Breast epithelium (tissue), 4 donors: ENCODE measurements around the gene MRFAP1. TPM values are rescaled to one million over a fixed set of nuclear protein-coding genes. Genes with fewer than 3 reads are reported as not detected.

Source experiments
- DNase-seq, 2 donors: peaks; one replicate each; pipeline ENCODE4 v3.0.0-alpha.2; 2019; ENCODE audit warnings: low spot score in 2 of 2
- H3K27ac ChIP-seq, 2 donors: fragments of 200-600 bp; sonication (generic) in 1 of 2; one replicate each; pipeline ENCODE4 v1.5.1; 2016 to 2019; ENCODE audit warnings: mild to moderate bottlenecking in 1 of 2
- H3K27me3 ChIP-seq, 2 donors: fragments of 200-600 bp; sonication (generic) in 1 of 2; one replicate each; pipeline versions ENCODE4 v1.5.1 to v1.6.0; 2017 to 2019; ENCODE audit warnings: control low read depth in 1 of 2, mild to moderate bottlenecking in 1 of 2
- H3K36me3 ChIP-seq: fragments of 200-600 bp; one replicate; pipeline ENCODE4 v1.5.1; 2019
- H3K4me1 ChIP-seq, 2 donors: fragments of 200-600 bp; sonication (generic); one replicate each; pipeline ENCODE4 v1.5.1; 2016 to 2019; ENCODE audit warnings: control low read depth in 1 of 2
- H3K4me3 ChIP-seq, 3 donors: fragments of 200-600 bp; sonication (generic); 1 replicate in 2 of 3; 2 replicates in 1 of 3; pipeline ENCODE4 v1.5.1; 2016 to 2019; ENCODE audit warnings: mild to moderate bottlenecking in 3 of 3, moderate library complexity in 2 of 3
- H3K9me3 ChIP-seq, 2 donors: fragments of 200-600 bp; sonication (generic) in 1 of 2; one replicate each; pipeline ENCODE4 v1.5.1; 2016 to 2019; ENCODE audit warnings: control low read depth in 1 of 2
- POLR2A ChIP-seq: fragments of 450-650 bp; IDR thresholded peaks from one replicate; pipeline ENCODE4 v1.6.1; 2016; ENCODE audit warnings: antibody characterized with exemption, mild to moderate bottlenecking, moderate library complexity
- POLR2AphosphoS5 ChIP-seq, 3 donors: sonication (generic); formaldehyde crosslinking; IDR thresholded peaks; one replicate each; pipeline ENCODE4 v1.6.1; 2017; ENCODE audit warnings: antibody characterized with exemption in 3 of 3
- intact Hi-C: fragments of 100-400 bp; cut with DNase I; formaldehyde crosslinking; loops from one replicate; pipeline ENCODE4 v1.15.1; 2023; ENCODE audit warnings: low total_unique reads
- total RNA-seq, 3 donors: library from RNA; depleted of rRNA; stranded (reverse); fragments of >200 nt; gene quantifications; one replicate each; pipeline ENCODE4 v1.1.0, GENCODE V29; 2016
- TF ChIP-seq, protein P1 (sequence below), 3 donors: fragments of 450-650 bp; IDR thresholded peaks; one replicate each; pipeline ENCODE4 v1.5.1; 2016 to 2017; ENCODE audit warnings: antibody characterized with exemption in 3 of 3, mild to moderate bottlenecking in 3 of 3, moderate library complexity in 3 of 3

Gene MRFAP1
- total RNA-seq: 100 to 1,000 TPM; 119 to 172 (median 142) TPM

- DNase-seq: peak; percentile 92
- H3K4me1 ChIP-seq: peaks cover 3 to 9% of the 10 kb centered on the region in 2 donors
- TF ChIP-seq, protein P1, sequence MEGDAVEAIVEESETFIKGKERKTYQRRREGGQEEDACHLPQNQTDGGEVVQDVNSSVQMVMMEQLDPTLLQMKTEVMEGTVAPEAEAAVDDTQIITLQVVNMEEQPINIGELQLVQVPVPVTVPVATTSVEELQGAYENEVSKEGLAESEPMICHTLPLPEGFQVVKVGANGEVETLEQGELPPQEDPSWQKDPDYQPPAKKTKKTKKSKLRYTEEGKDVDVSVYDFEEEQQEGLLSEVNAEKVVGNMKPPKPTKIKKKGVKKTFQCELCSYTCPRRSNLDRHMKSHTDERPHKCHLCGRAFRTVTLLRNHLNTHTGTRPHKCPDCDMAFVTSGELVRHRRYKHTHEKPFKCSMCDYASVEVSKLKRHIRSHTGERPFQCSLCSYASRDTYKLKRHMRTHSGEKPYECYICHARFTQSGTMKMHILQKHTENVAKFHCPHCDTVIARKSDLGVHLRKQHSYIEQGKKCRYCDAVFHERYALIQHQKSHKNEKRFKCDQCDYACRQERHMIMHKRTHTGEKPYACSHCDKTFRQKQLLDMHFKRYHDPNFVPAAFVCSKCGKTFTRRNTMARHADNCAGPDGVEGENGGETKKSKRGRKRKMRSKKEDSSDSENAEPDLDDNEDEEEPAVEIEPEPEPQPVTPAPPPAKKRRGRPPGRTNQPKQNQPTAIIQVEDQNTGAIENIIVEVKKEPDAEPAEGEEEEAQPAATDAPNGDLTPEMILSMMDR (IDR thresholded peaks at IDR 0.05): no peak
- TF ChIP-seq POLR2AphosphoS5 (IDR thresholded peaks at IDR 0.05) (peak; percentile 76 to 97 (median 84)), POLR2A (peak; percentile 92)
- peak within 1 kb of the TSS; percentile 94 to 97 for H3K27ac ChIP-seq
- H3K9me3 ChIP-seq: no peaks in the 10 kb centered on the region
- no peaks in the 10 kb centered on the region for H3K36me3 ChIP-seq
- H3K27me3 ChIP-seq: no peaks in the 10 kb centered on the region
- intact Hi-C loops: no loop called here
- peak within 1 kb of the TSS; percentile 76 to 86 (median 81) for H3K4me3 ChIP-seq
These were observed at the start of gene MRFAP1 for GRCh38 chr4:6640292-6641163. MRFAP1 (plus strand) TSS chr4:6640685; CDS start chr4:6640863, 178 bp downstream.

- no peak overlapping the region for H3K27ac ChIP-seq
- DNase-seq: no peak
- no peaks in the 10 kb centered on the region for H3K4me1 ChIP-seq
- H3K9me3 ChIP-seq: no peaks in the 10 kb centered on the region
- H3K36me3 ChIP-seq: no peaks in the 10 kb centered on the region
- intact Hi-C loops: no loop called here
- no peak overlapping the region for H3K4me3 ChIP-seq
- TF ChIP-seq POLR2A (no peak), POLR2AphosphoS5 (IDR thresholded peaks at IDR 0.05) (no peak)
- TF ChIP-seq, protein P1 (IDR thresholded peaks at IDR 0.05): no peak
- no peaks in the 10 kb centered on the region for H3K27me3 ChIP-seq
These were observed 49.2 kb upstream of the MRFAP1 start for GRCh38 chr4:6591313-6591712.

GRCh38 chr4:6591781-6592180, 48.7 kb upstream of the MRFAP1 start:
- intact Hi-C loops: no loop called here
- H3K9me3 ChIP-seq: no peaks in the 10 kb centered on the region
- no peak for TF ChIP-seq POLR2AphosphoS5 (IDR thresholded peaks at IDR 0.05)
- no peak for TF ChIP-seq POLR2A
- TF ChIP-seq, protein P1 (IDR thresholded peaks at IDR 0.05): no peak
- H3K4me1 ChIP-seq: no peaks in the 10 kb centered on the region
- H3K27ac ChIP-seq: no peak overlapping the region
- H3K36me3 ChIP-seq: no peaks in the 10 kb centered on the region
- H3K4me3 ChIP-seq: no peak overlapping the region
- DNase-seq: no peak
- no peaks in the 10 kb centered on the region for H3K27me3 ChIP-seq

DNA sequence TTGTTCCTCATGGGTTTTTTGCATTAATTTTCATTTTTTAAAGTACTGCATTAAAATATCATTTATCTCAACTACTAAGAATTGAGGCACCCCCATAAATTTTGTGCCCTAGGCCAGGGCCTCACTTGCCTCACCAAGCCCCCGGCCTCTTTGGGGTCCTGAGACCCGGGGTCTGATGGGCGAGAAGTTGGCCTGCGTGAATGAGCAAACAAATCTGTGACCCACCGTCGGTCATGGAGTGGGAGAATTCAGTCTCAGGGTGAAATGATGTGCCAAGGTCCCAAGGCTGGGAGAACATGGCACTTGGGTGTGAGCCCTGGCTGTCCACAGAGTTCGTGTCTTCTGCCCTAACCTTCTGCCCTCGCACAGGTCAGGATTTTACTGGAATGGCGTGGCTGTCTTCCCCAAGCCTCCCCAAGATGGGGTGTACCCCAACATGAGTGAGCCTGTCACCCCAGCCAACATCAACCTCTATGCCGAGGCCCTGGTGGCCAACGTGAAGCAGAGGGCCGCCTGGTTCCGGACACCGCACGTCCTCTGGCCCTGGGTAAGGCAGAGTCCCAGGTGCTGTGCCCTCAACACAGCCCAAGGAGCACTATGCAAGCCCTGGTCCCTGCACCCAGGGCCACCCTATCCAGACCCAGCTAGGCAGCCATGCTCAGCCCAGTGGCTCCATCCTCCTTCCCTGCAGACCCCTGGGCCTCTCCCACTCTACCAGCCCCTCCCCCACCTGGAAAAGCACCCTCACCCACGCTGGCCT, 47.5 kb upstream of the MRFAP1 start:
- no peak overlapping the region for H3K27ac ChIP-seq
- DNase-seq: no peak
- no peaks in the 10 kb centered on the region for H3K9me3 ChIP-seq
- no peaks in the 10 kb centered on the region for H3K4me1 ChIP-seq
- no peaks in the 10 kb centered on the region for H3K27me3 ChIP-seq
- no peak for TF ChIP-seq POLR2A
- TF ChIP-seq, protein P1 (IDR thresholded peaks at IDR 0.05): no peak
- TF ChIP-seq POLR2AphosphoS5 (IDR thresholded peaks at IDR 0.05): no peak
- intact Hi-C loops: no loop called here
- no peak overlapping the region for H3K4me3 ChIP-seq
- H3K36me3 ChIP-seq: no peaks in the 10 kb centered on the region

- no peaks in the 10 kb centered on the region for H3K27me3 ChIP-seq
- TF ChIP-seq POLR2A (no peak), POLR2AphosphoS5 (IDR thresholded peaks at IDR 0.05) (no peak)
- TF ChIP-seq, protein P1 (IDR thresholded peaks at IDR 0.05): no peak
- H3K4me1 ChIP-seq: no peaks in the 10 kb centered on the region
- intact Hi-C loops: no loop called here
- no peaks in the 10 kb centered on the region for H3K36me3 ChIP-seq
- DNase-seq: no peak
- no peaks in the 10 kb centered on the region for H3K9me3 ChIP-seq
- no peak overlapping the region for H3K4me3 ChIP-seq
- H3K27ac ChIP-seq: no peak overlapping the region
These were observed 46.1 kb upstream of the MRFAP1 start for GRCh38 chr4:6594341-6594740.
